ENCODE measurements around the gene GAB3.

DNA sequence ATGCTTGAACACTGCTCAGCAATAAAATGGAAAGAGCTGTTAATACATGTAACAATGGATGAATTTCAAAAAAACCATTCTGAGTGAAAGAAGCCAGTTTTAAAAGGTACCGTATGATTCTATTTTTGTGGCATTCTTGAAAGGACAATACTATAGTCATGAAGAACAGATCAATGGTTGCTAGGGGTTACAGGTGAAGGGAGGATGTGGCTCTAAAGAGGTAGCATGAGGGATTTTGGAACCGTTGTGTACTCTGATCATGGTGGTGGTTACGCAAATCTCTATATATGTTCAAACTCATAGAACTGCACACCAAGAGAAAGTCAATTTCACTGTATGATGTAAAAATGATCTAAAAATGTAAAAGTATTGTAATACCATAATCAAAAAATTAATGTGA lies 57.5 kb downstream of the GAB3 start:
- TF ChIP-seq, protein P1, sequence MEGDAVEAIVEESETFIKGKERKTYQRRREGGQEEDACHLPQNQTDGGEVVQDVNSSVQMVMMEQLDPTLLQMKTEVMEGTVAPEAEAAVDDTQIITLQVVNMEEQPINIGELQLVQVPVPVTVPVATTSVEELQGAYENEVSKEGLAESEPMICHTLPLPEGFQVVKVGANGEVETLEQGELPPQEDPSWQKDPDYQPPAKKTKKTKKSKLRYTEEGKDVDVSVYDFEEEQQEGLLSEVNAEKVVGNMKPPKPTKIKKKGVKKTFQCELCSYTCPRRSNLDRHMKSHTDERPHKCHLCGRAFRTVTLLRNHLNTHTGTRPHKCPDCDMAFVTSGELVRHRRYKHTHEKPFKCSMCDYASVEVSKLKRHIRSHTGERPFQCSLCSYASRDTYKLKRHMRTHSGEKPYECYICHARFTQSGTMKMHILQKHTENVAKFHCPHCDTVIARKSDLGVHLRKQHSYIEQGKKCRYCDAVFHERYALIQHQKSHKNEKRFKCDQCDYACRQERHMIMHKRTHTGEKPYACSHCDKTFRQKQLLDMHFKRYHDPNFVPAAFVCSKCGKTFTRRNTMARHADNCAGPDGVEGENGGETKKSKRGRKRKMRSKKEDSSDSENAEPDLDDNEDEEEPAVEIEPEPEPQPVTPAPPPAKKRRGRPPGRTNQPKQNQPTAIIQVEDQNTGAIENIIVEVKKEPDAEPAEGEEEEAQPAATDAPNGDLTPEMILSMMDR (IDR thresholded peaks at IDR 0.05) = no peak
- TF ChIP-seq POLR2A (IDR thresholded peaks at IDR 0.05) = no peak
